K562 (cell line): ENCODE measurements around the gene FKBP7. TPM values are rescaled to one million over a fixed set of nuclear protein-coding genes. Genes with fewer than 3 reads are reported as not detected.

Experiments
- ATAC-seq: fragments of 200-7000 bp; cut with Tn5 transposase; 3 replicates; pipeline ENCODE4 v1.9.1; 2020; ENCODE audit warnings: moderate library complexity
- BruUV-seq: library from RNA; stranded (reverse); fragments of 400-500 nt; replicated peaks from 2 replicates; lab custom pipeline; 2021; lab: Mats Ljungman, UMichigan
- CTCF ChIA-PET: fragments of 300-600 bp; formaldehyde crosslinking; extraction: SDS; loops from one replicate; lab custom pipeline; 2021; ENCODE audit warnings: low intra/inter-chr PET ratio; lab: Yijun Ruan, JAX
- POLR2A ChIA-PET: fragments of 300-600, 350-650 bp; sonication (Branson Sonifier 250); formaldehyde crosslinking; extraction: SDS; loops from one replicate; lab custom pipeline; 2021; ENCODE audit warnings: antibody characterized with exemption, inconsistent platforms; lab: Yijun Ruan, JAX
- DNase-seq, 4 experiments: peaks; one replicate each; pipeline versions ENCODE4 v3.0.0 to v3.0.0-alpha.2; 2011 to 2018; ENCODE audit warnings: low spot score in 3 of 4, mixed read lengths in 3 of 4; ENCODE audit errors: extremely low read depth in 1 of 4
- FAIRE-seq: peaks from 2 replicates; lab custom pipeline; 2011; peaks lifted over from hg19 to GRCh38; lab: Jason Lieb, UNC
- H2AFZ ChIP-seq: 2 replicates; pipeline ENCODE4 v1.6.0; 2011; ENCODE audit warnings: low read depth, low read length, control low read depth, inconsistent platforms
- H3K27ac ChIP-seq: fragments of 200-600 bp; 3 replicates; pipeline ENCODE4 v1.8.0; 2011; ENCODE audit warnings: low read depth, mild to moderate bottlenecking, control low read depth, inconsistent platforms, low read length, moderate library complexity, mixed read lengths; ENCODE audit errors: extremely low read depth
- H3K27me3 ChIP-seq, 2 experiments: fragments of 300-600 bp in 1 of 2; 2 replicates in 1 of 2; 3 replicates in 1 of 2; pipeline versions ENCODE4 v1.6.0 to v1.8.0; 2011; ENCODE audit warnings: inconsistent platforms in 2 of 2, low read length in 2 of 2, mild to moderate bottlenecking in 1 of 2, mixed read lengths in 1 of 2, moderate library complexity in 1 of 2; ENCODE audit not compliant: control insufficient read depth in 2 of 2, insufficient read depth in 2 of 2
- H3K36me3 ChIP-seq: fragments of 300-600 bp; 3 replicates; pipeline ENCODE4 v1.8.0; 2011; ENCODE audit warnings: mild to moderate bottlenecking, low read length, inconsistent platforms; ENCODE audit not compliant: control insufficient read depth, insufficient read depth
- H3K4me1 ChIP-seq, 2 experiments: fragments of 200-600 bp in 1 of 2; replicated peaks in 1 of 2; 2 replicates in 1 of 2; 3 replicates in 1 of 2; pipeline versions ENCODE4 v1.5.1 to v1.8.0; 2011; ENCODE audit warnings: inconsistent platforms in 2 of 2, low read length in 2 of 2, mild to moderate bottlenecking in 1 of 2, mixed read lengths in 1 of 2, moderate library complexity in 1 of 2; ENCODE audit not compliant: control insufficient read depth in 2 of 2, insufficient read depth in 2 of 2
- H3K4me2 ChIP-seq: 2 replicates; pipeline ENCODE4 v1.6.1; 2011; ENCODE audit warnings: low read length, control low read depth, inconsistent platforms, mixed read lengths; ENCODE audit not compliant: insufficient read depth
- H3K4me3 ChIP-seq: fragments of 200-600 bp; sonication (generic), shearing (Covaris generic); 2 replicates; pipeline ENCODE4 v1.5.1; 2016; ENCODE audit warnings: control low read depth, inconsistent platforms
- H3K79me2 ChIP-seq: fragments of 200-600 bp; 3 replicates; pipeline ENCODE4 v1.8.0; 2011; ENCODE audit warnings: low read length, inconsistent platforms; ENCODE audit not compliant: control insufficient read depth, insufficient read depth
- H3K9ac ChIP-seq, 2 experiments: 2 replicates each; pipeline versions ENCODE4 v1.6.0 to v1.6.1; 2011; ENCODE audit warnings: low read depth in 2 of 2, low read length in 2 of 2, control low read depth in 1 of 2, inconsistent platforms in 1 of 2, mild to moderate bottlenecking in 1 of 2, mixed read lengths in 1 of 2; ENCODE audit not compliant: insufficient read depth in 1 of 2
- H3K9me1 ChIP-seq: one replicate; pipeline ENCODE4 v1.6.0; 2011; ENCODE audit warnings: inconsistent platforms, mild to moderate bottlenecking, low read length, moderate library complexity; ENCODE audit not compliant: control insufficient read depth, insufficient read depth
- H3K9me3 ChIP-seq: replicated peaks from 2 replicates; pipeline ENCODE4 v1.5.1; 2011; ENCODE audit warnings: low read depth, low read length, inconsistent platforms; ENCODE audit not compliant: control insufficient read depth, insufficient read depth
- H4K20me1 ChIP-seq: replicated peaks from 2 replicates; pipeline ENCODE4 v1.6.1; 2011; ENCODE audit warnings: low read length, inconsistent platforms, mixed read lengths; ENCODE audit not compliant: control insufficient read depth, insufficient read depth
- CREBBP ChIP-seq: IDR thresholded peaks from one replicate; pipeline ENCODE4 v1.6.1; 2012; ENCODE audit warnings: low read depth, mild to moderate bottlenecking, control low read depth, inconsistent platforms, low read length
- E2F3 ChIP-seq: fragments of 250-450 bp; sonication (Bioruptor Pico); IDR thresholded peaks from 2 replicates; pipeline ENCODE4 v1.4.0; 2020; ENCODE audit warnings: mild to moderate bottlenecking
- FOXA3 ChIP-seq, 2 experiments: fragments of 450-650 bp in 1 of 2; sonication (generic) in 1 of 2; formaldehyde crosslinking; IDR thresholded peaks in 1 of 2; conservative IDR thresholded peaks in 1 of 2; 2 replicates each; pipeline versions ENCODE4 v1.4.0 to v1.8.0; 2020 to 2022; ENCODE audit warnings: mild to moderate bottlenecking in 2 of 2, missing genetic modification reagents in 1 of 2
- HIVEP1 ChIP-seq: fragments of 250-450 bp; sonication (Bioruptor Pico); IDR thresholded peaks from 2 replicates; pipeline ENCODE4 v1.4.0; 2020; ENCODE audit warnings: mild to moderate bottlenecking
- HMGXB4 ChIP-seq: sonication (generic); formaldehyde crosslinking; IDR thresholded peaks from 2 replicates; pipeline ENCODE4 v1.8.1; 2023; ENCODE audit warnings: mild to moderate bottlenecking, missing genetic modification reagents
- IRF1 ChIP-seq: sonication (generic); formaldehyde crosslinking; IDR thresholded peaks from 2 replicates; pipeline ENCODE4 v1.8.0; 2022; ENCODE audit warnings: missing genetic modification reagents, mild to moderate bottlenecking, borderline replicate concordance
- JUND ChIP-seq, 2 experiments: IDR thresholded peaks; 2 replicates in 1 of 2; 3 replicates in 1 of 2; pipeline ENCODE4 v1.6.1; 2011; ENCODE audit warnings: borderline replicate concordance in 2 of 2, low read depth in 2 of 2, low read length in 2 of 2, improper control_type of control experiment in 1 of 2, missing biosample characterization in 1 of 2, missing genetic modification characterization in 1 of 2, missing genetic modification reagents in 1 of 2
- MYC ChIP-seq, 2 experiments: fragments of 250-450 bp in 1 of 2; sonication (Bioruptor Pico) in 1 of 2; IDR thresholded peaks; 2 replicates each; pipeline versions ENCODE4 v1.5.1 to v1.6.1; 2012 to 2021; ENCODE audit warnings: low read depth in 2 of 2, borderline replicate concordance in 1 of 2, improper control_type of control experiment in 1 of 2, low read length in 1 of 2, mild to moderate bottlenecking in 1 of 2, moderate library complexity in 1 of 2
- NEUROD1 ChIP-seq: fragments of 150-350 bp; IDR thresholded peaks from 2 replicates; pipeline ENCODE4 v1.6.1; 2014; ENCODE audit warnings: borderline replicate concordance, low read length, low read depth; ENCODE audit not compliant: partially characterized antibody
- NFE2 ChIP-seq: IDR thresholded peaks from 2 replicates; pipeline ENCODE4 v1.6.1; 2014; ENCODE audit warnings: antibody characterized with exemption, low read depth
- RCOR1 ChIP-seq, 2 experiments: IDR thresholded peaks; 2 replicates each; pipeline ENCODE4 v1.6.1; 2012; ENCODE audit warnings: low read depth in 2 of 2, low read length in 2 of 2, borderline replicate concordance in 1 of 2, improper control_type of control experiment in 1 of 2
- XRCC5 ChIP-seq: fragments of 200-400 bp; formaldehyde crosslinking; IDR thresholded peaks from 2 replicates; pipeline ENCODE4 v1.6.1; 2017; ENCODE audit warnings: low read depth, mild to moderate bottlenecking, low read length
- ZNF121 ChIP-seq: sonication (generic); formaldehyde crosslinking; conservative IDR thresholded peaks from 2 replicates; pipeline ENCODE4 v1.8.0; 2022; ENCODE audit warnings: missing genetic modification reagents
- ZNF408 ChIP-seq: fragments of 250-450 bp; sonication (Bioruptor Pico); IDR thresholded peaks from 2 replicates; pipeline ENCODE4 v1.4.0; 2020; ENCODE audit warnings: low read depth, mild to moderate bottlenecking, moderate library complexity
- ZNF561 ChIP-seq: fragments of 450-650 bp; formaldehyde crosslinking; conservative IDR thresholded peaks from 2 replicates; pipeline ENCODE4 v1.4.0; 2020; ENCODE audit warnings: mild to moderate bottlenecking, moderate library complexity
- ZNF830 ChIP-seq: fragments of 250-450 bp; sonication (Bioruptor Pico); IDR thresholded peaks from 2 replicates; pipeline ENCODE4 v1.5.0; 2021; ENCODE audit warnings: mild to moderate bottlenecking
- WGBS: fragments of 100-300 bp; shearing (Covaris generic); methylation state at CpG from one replicate; pipeline ENCODE4 v1.1.6; 2016; ENCODE audit warnings: low coverage, mixed read lengths; ENCODE audit not compliant: insufficient coverage; ENCODE audit errors: missing lambda C conversion rate; 5-methylcytosine and 5-hydroxymethylcytosine counted together
- in situ Hi-C: fragments of 300-500 bp; cut with MboI; formaldehyde crosslinking; loops from 4 replicates; pipeline ENCODE4 v1.15.0; 2018; ENCODE audit warnings: inconsistent platforms, mixed read lengths
- intact Hi-C: fragments of 100-400 bp; cut with micrococcal nuclease; formaldehyde crosslinking; loops from 2 replicates; pipeline ENCODE4 v1.14.2; 2022
- polyA plus RNA-seq, 8 experiments: library from polyadenylated mRNA; depleted of rRNA in 4 of 8; stranded (reverse) in 5 of 8; unstranded in 3 of 8; fragments of >200 nt; fragmentation: Nextera tagmentation in 2 of 8; fragmentation: Illumina TruSeq in 1 of 8; extraction: Ambion mirVana in 2 of 8; extraction: Trizol in 1 of 8; gene quantifications; 2 replicates each; pipeline versions ENCODE4 v1.2.1 to v1.2.3, GENCODE V29; 2011 to 2014; ENCODE audit warnings: inconsistent platforms in 1 of 8, missing spikeins in 1 of 8
- total RNA-seq, 7 experiments: library from RNA; depleted of rRNA in 6 of 7; stranded (reverse); fragments of >200 nt in 6 of 7; fragmentation: Illumina TruSeq in 2 of 7; extraction: Trizol in 2 of 7; gene quantifications; 2 replicates each; pipeline versions ENCODE4 v1.2.1 to v1.2.3, GENCODE V29; 2011 to 2021; ENCODE audit warnings: low replicate concordance in 1 of 7
- TF ChIP-seq, protein P1 (sequence below): sonication (generic); formaldehyde crosslinking; IDR thresholded peaks from 2 replicates; pipeline ENCODE4 v1.8.0; 2023; ENCODE audit warnings: mild to moderate bottlenecking, missing genetic modification reagents

The FKBP7 gene
- total and polyA plus RNA-seq, 9 of the 15 experiments (the other 6 are each of a cell fraction or from before 2014, with no cell fraction given) = 6.1 to 23.2 (median 19.0) TPM

- peaks cover 18 to 23% of the 10 kb centered on the region in 2 experiments for H3K4me1 ChIP-seq
- no peak overlapping the region for H2AFZ ChIP-seq
- no peak overlapping the region for H3K9ac ChIP-seq
- BruUV-seq = no TSS peak
- FAIRE-seq (no peak), DNase-seq (no peak), ATAC-seq (no peak)
- no peaks in the 10 kb centered on the region for H4K20me1 ChIP-seq
- intact Hi-C loops = no loop called here
- no peaks in the 10 kb centered on the region for H3K79me2 ChIP-seq
- H3K9me3 ChIP-seq = no peaks in the 10 kb centered on the region
- no peak overlapping the region for H3K4me2 ChIP-seq
- 27% methylated on average over 4 of the region's 4 CpGs for WGBS
- H3K9me1 ChIP-seq = no peaks in the 10 kb centered on the region
- H3K27ac ChIP-seq = no peak overlapping the region
- no peak for TF ChIP-seq NFE2
- no peak for TF ChIP-seq RCOR1 (IDR thresholded peaks at IDR 0.05; ENCODE audit: borderline replicate concordance in 1 of 2, low read depth in 2 of 2, low read length in 2 of 2)
- no peak for TF ChIP-seq CREBBP
- no peak for TF ChIP-seq HIVEP1
- no peak for TF ChIP-seq FOXA3 (CRISPR knock-in tag; conservative IDR thresholded peaks at IDR 0.05 in 1 of 2, IDR thresholded peaks at IDR 0.05 in 1 of 2)
- no peak for TF ChIP-seq E2F3 (CRISPR knock-in tag)
- TF ChIP-seq IRF1 (CRISPR knock-in tag) = no peak
- no peak for TF ChIP-seq ZNF408 (CRISPR knock-in tag)
- no peak for TF ChIP-seq ZNF561 (CRISPR knock-in tag)
- TF ChIP-seq HMGXB4 (CRISPR knock-in tag) = no peak
- no peak for TF ChIP-seq NEUROD1
- no peak for TF ChIP-seq MYC (IDR thresholded peaks at IDR 0.05; ENCODE audit: low read depth, low read length)
- no peak for TF ChIP-seq MYC (CRISPR knock-in tag; IDR thresholded peaks at IDR 0.05; ENCODE audit: borderline replicate concordance, low read depth)
- TF ChIP-seq ZNF121 (CRISPR knock-in tag) = no peak
- TF ChIP-seq, protein P1, sequence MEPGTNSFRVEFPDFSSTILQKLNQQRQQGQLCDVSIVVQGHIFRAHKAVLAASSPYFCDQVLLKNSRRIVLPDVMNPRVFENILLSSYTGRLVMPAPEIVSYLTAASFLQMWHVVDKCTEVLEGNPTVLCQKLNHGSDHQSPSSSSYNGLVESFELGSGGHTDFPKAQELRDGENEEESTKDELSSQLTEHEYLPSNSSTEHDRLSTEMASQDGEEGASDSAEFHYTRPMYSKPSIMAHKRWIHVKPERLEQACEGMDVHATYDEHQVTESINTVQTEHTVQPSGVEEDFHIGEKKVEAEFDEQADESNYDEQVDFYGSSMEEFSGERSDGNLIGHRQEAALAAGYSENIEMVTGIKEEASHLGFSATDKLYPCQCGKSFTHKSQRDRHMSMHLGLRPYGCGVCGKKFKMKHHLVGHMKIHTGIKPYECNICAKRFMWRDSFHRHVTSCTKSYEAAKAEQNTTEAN (CRISPR knock-in tag) = no peak
- TF ChIP-seq ZNF830 (CRISPR knock-in tag) = no peak
- no peak for TF ChIP-seq XRCC5
- TF ChIP-seq JUND (IDR thresholded peaks at IDR 0.05; ENCODE audit: borderline replicate concordance, low read depth, low read length) = no peak
- TF ChIP-seq JUND (tag; IDR thresholded peaks at IDR 0.05; ENCODE audit: borderline replicate concordance, low read depth, low read length) = no peak
- in situ Hi-C loops = no loop called here
- CTCF ChIA-PET = no interaction called here
- H3K4me3 ChIP-seq = no peak overlapping the region
- H3K27me3 ChIP-seq = no peaks in the 10 kb centered on the region
- H3K36me3 ChIP-seq = peaks cover 29% of the 10 kb centered on the region; the same call in 1 of the 3 replicates
- POLR2A ChIA-PET = interaction anchor here (1.1 to 2.1 kb wide), 2 partner anchors 10 to 12 kb away, joined by 3 to 7 read pairs; no protein-coding TSS in a partner anchor
Measured at GRCh38 chr2:178425255-178425827, 53.1 kb downstream of the FKBP7 start.
